ENCODE data around the gene OR10S1.

Gene OR10S1

GRCh38 chr11:124012697-124013096 is 35.1 kb upstream of the OR10S1 start, which contains the start of gene OR10G4 (continued):
- TF ChIP-seq ZBTB17 (tag by site-specific recombination; IDR thresholded peaks at IDR 0.05), result no peak

DNA sequence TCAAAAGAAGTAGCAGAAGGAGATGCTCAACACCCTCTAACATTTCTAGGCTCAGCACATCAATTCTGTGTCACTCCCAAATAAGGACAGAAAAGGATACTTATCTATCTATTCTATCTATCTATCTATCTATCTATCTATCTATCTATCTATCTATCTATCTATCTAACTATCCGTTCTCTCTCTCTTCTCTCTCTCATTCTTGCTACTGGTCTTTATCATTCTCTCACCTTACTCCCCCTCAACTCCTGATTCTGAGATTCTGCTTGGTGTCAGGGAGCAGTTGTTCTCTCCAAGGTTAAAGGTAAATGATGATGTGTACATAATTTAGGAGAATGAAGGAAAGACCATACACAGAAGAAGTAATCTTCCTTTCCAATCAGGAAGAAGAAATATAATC is 17.5 kb upstream of the OR10S1 start, which contains the start of gene OR10G6:
Gene OR10G6 (minus strand): TSS at position 43 of the 400 bp plus-strand sequence. CDS start 0 bp downstream, at position 43.
- TF ChIP-seq ZNF510 (tag by site-specific recombination; IDR thresholded peaks at IDR 0.05; ENCODE audit: insufficient replicate concordance) (no peak), ZNF221 (tag by site-specific recombination; IDR thresholded peaks at IDR 0.05; ENCODE audit: borderline replicate concordance) (no peak)

DNA sequence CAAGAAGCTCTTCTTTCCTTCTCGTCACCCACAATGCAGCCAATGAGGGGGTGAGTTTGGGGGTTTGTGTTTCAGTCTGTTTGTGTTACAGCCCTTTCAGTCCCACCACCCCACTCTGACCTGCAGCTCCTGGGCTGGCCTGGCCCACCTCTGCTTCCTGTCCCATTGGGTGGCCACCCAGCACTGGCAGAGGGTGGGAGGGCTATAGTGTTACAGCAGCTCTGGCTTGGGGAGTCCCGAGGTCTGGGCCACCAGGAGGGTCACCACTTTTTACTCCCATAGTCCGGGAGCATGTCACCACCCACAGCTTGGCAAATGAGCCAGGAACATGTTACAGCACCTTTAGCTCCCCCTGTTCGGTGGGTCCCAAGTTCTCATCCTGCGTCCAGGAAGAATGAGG is 1.7 kb upstream of the OR10S1 start:
- ChIA-PET POLR2A (no interaction called here), CTCF (no interaction called here)
- no peaks in the 10 kb centered on the region for H3K36me3 ChIP-seq (ENCODE audit: control insufficient read depth in 2 of 2, insufficient read depth in 1 of 2, low read length in 2 of 2)
- H3K4me3 ChIP-seq (ENCODE audit: low read depth, low read length), result no peak overlapping the region
- H3K4me1 ChIP-seq (ENCODE audit: control insufficient read depth, insufficient read depth, low read length), result no peaks in the 10 kb centered on the region
- TF ChIP-seq ZBTB21 (tag by site-specific recombination; IDR thresholded peaks at IDR 0.05) (no peak), ZNF366 (tag by site-specific recombination; conservative IDR thresholded peaks at IDR 0.05) (no peak), ZNF560 (tag by site-specific recombination; IDR thresholded peaks at IDR 0.05; ENCODE audit: borderline replicate concordance) (no peak), YY2 (tag by site-specific recombination; IDR thresholded peaks at IDR 0.05) (no peak), SETDB1 (IDR thresholded peaks at IDR 0.05; ENCODE audit: insufficient read length, low read length) (no peak), ZNF121 (tag by site-specific recombination; IDR thresholded peaks at IDR 0.05) (no peak)
- H3K9me3 ChIP-seq (ENCODE audit: control insufficient read depth, insufficient read depth, low read depth, low read length), result no peaks in the 10 kb centered on the region
- H3K27ac ChIP-seq (ENCODE audit: extremely low read depth, low read depth, low read length), result no peak overlapping the region

More for the DNA sequence above, 17.5 kb upstream of the OR10S1 start, which contains the start of gene OR10G6:
- no peaks in the 10 kb centered on the region for H3K9me3 ChIP-seq (ENCODE audit: control insufficient read depth, insufficient read depth, low read depth, low read length)
- H3K4me3 ChIP-seq (ENCODE audit: low read depth, low read length), result no peak within 1 kb of the TSS
- ChIA-PET POLR2A (no interaction called here), CTCF (interaction anchor here (0.6 kb wide), 1 partner anchor 886 kb away, joined by 3 read pairs; no protein-coding TSS in a partner anchor)
- no peaks in the 10 kb centered on the region for H3K4me1 ChIP-seq (ENCODE audit: control insufficient read depth, insufficient read depth, low read length)
- no peaks in the 10 kb centered on the region for H3K36me3 ChIP-seq (ENCODE audit: control insufficient read depth in 2 of 2, insufficient read depth in 1 of 2, low read length in 2 of 2)
- H3K27ac ChIP-seq (ENCODE audit: extremely low read depth, low read depth, low read length), result no peak within 1 kb of the TSS

DNA sequence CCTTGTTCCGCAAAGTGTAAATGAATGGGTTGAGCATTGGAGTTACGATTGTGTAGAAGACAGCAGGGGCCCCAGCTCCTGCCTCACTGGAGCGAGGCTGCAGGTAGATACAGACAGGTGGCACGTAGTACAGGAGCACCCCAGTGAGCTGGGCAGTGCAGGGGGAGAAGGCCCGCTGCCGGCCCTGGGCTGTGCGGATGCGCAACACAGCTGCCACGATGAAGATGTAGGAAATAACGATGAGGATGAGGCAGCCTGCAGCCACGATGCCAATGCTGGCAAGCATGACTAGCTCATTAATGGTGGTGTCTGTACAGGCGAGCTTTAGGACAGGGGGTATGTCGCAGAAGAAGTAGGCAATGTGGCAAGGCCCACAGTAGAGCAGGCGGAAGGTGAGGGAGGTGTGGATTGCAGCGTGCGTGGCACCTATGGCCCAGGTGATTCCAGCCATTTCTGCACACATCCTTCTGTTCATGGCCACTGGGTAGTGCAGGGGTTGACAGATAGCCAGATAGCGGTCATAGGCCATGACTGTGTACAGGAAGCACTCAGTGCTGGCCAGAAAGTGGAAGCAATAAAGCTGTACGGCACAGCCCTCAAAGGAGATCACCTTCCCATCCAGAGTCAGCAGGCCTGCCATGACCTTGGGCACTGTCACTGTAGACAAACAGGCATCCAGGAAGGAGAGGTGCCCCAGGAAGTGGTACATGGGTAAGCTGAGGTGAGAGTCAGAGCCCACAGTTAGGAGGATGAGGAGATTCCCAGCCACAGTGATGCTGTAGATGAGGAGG is 616 bp downstream of the OR10S1 start:
- no peaks in the 10 kb centered on the region for H3K36me3 ChIP-seq (ENCODE audit: control insufficient read depth in 2 of 2, insufficient read depth in 1 of 2, low read length in 2 of 2)
- no peaks in the 10 kb centered on the region for H3K9me3 ChIP-seq (ENCODE audit: control insufficient read depth, insufficient read depth, low read depth, low read length)
- CTCF ChIA-PET, result no interaction called here
- H3K4me3 ChIP-seq (ENCODE audit: low read depth, low read length), result no peak overlapping the region
- POLR2A ChIA-PET, result no interaction called here
- no peaks in the 10 kb centered on the region for H3K4me1 ChIP-seq (ENCODE audit: control insufficient read depth, insufficient read depth, low read length)
- TF ChIP-seq HOXD13 (CRISPR knock-in tag; IDR thresholded peaks at IDR 0.05; ENCODE audit: borderline replicate concordance), result no peak
- no peak for TF ChIP-seq MEIS1 (CRISPR knock-in tag; IDR thresholded peaks at IDR 0.05; ENCODE audit: borderline replicate concordance)
- no peak overlapping the region for H3K27ac ChIP-seq (ENCODE audit: extremely low read depth, low read depth, low read length)

DNA sequence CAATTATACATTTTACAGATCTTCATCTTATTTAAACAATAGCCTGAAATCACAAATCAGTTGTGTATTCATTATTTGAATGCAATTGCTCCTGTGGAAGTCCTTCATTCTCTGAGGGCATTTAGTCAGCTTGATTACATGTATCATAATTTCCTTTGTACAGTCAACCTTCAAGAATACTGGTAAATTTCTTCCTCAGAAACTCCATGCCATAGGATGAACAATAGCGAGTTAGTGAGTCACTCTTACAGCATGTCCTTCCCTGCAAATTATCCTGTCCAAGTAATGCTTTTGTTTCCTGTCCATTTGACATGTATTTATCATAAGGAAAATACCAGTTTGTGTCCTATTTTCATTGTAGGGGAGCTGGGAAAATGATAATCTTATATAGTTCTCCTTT is 3.8 kb downstream of the OR10S1 start:
- CTCF ChIA-PET, result no interaction called here

More for the DNA sequence above, 3.8 kb downstream of the OR10S1 start:
- POLR2A ChIA-PET, result no interaction called here
- no peak overlapping the region for H3K4me3 ChIP-seq (ENCODE audit: low read depth, low read length)
- no peak overlapping the region for H3K27ac ChIP-seq (ENCODE audit: extremely low read depth, low read depth, low read length)
- H3K36me3 ChIP-seq (ENCODE audit: control insufficient read depth in 2 of 2, insufficient read depth in 1 of 2, low read length in 2 of 2), result no peaks in the 10 kb centered on the region
- H3K9me3 ChIP-seq (ENCODE audit: control insufficient read depth, insufficient read depth, low read depth, low read length), result no peaks in the 10 kb centered on the region
- TF ChIP-seq, protein P1, sequence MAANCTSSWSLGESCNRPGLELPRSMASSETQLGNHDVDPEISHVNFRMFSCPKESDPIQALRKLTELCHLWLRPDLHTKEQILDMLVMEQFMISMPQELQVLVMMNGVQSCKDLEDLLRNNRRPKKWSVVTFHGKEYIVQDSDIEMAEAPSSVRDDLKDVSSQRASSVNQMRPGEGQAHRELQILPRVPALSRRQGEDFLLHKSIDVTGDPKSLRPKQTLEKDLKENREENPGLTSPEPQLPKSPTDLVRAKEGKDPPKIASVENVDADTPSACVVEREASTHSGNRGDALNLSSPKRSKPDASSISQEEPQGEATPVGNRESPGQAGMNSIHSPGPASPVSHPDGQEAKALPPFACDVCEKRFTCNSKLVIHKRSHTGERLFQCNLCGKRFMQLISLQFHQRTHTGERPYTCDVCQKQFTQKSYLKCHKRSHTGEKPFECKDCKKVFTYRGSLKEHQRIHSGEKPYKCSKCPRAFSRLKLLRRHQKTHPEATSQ (tag by site-specific recombination; IDR thresholded peaks at IDR 0.05), result no peak
- TF ChIP-seq, protein P2, sequence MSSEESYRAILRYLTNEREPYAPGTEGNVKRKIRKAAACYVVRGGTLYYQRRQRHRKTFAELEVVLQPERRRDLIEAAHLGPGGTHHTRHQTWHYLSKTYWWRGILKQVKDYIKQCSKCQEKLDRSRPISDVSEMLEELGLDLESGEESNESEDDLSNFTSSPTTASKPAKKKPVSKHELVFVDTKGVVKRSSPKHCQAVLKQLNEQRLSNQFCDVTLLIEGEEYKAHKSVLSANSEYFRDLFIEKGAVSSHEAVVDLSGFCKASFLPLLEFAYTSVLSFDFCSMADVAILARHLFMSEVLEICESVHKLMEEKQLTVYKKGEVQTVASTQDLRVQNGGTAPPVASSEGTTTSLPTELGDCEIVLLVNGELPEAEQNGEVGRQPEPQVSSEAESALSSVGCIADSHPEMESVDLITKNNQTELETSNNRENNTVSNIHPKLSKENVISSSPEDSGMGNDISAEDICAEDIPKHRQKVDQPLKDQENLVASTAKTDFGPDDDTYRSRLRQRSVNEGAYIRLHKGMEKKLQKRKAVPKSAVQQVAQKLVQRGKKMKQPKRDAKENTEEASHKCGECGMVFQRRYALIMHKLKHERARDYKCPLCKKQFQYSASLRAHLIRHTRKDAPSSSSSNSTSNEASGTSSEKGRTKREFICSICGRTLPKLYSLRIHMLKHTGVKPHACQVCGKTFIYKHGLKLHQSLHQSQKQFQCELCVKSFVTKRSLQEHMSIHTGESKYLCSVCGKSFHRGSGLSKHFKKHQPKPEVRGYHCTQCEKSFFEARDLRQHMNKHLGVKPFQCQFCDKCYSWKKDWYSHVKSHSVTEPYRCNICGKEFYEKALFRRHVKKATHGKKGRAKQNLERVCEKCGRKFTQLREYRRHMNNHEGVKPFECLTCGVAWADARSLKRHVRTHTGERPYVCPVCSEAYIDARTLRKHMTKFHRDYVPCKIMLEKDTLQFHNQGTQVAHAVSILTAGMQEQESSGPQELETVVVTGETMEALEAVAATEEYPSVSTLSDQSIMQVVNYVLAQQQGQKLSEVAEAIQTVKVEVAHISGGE (tag by site-specific recombination; conservative IDR thresholded peaks at IDR 0.05; ENCODE audit: low read depth), result no peak
- TF ChIP-seq ZNF24 (tag by site-specific recombination; IDR thresholded peaks at IDR 0.05), result no peak
- no peaks in the 10 kb centered on the region for H3K4me1 ChIP-seq (ENCODE audit: control insufficient read depth, insufficient read depth, low read length)

Measured in HEK293 (cell line).